Occipital lobe (tissue), 3 donors: Measurements from ENCODE around the gene C2orf15. TPM values are rescaled to one million over a fixed set of nuclear protein-coding genes. Genes with fewer than 3 reads are reported as not detected.
"Not testable (repeated sequence)": the region's sequence is repeated elsewhere in the genome, so short reads cannot be mapped to it uniquely, and the experiment has no call there.

Source experiments
- DNase-seq: peaks from one replicate; lab custom pipeline; 2025; lab: John Stamatoyannopoulos, UW
- small RNA-seq: library from RNA; depleted of rRNA; stranded (forward); fragments of <200 nt; gene quantifications from one replicate; pipeline ENCODE3, GENCODE V24; 2014
- total RNA-seq: library from RNA; depleted of rRNA; stranded (reverse); fragments of >200 nt; gene quantifications from one replicate; pipeline ENCODE4 v1.2.3, GENCODE V29; 2014

Gene C2orf15
- total RNA-seq, 1 donor from 2014 or later = 3.7 TPM

GRCh38 chr2:99166218-99166617 is 24.7 kb downstream of the C2orf15 start:
- no peak for DNase-seq

GRCh38 chr2:99169534-99169933 is 28.0 kb downstream of the C2orf15 start:
- no peak for DNase-seq

GRCh38 chr2:99171377-99172140 is 30.1 kb downstream of the C2orf15 start:
- DNase-seq = no peak

GRCh38 chr2:99180755-99181623 is 39.5 kb downstream of the C2orf15 start, which contains the start of the genes MITD1 and MRPL30:
TSS of gene MITD1 (minus strand) at chr2:99181058. CDS start at chr2:99180981, 77 bp downstream.
TSS of gene MRPL30 (plus strand) at chr2:99181184. CDS start at chr2:99186204, 5,020 bp downstream.
- peak; percentile 90 for DNase-seq

GRCh38 chr2:99181624-99182000 is 40.1 kb downstream of the C2orf15 start:
- DNase-seq = no peak

GRCh38 chr2:99183025-99183424 is 41.5 kb downstream of the C2orf15 start:
- DNase-seq = no peak

- no peak for DNase-seq
Observed at GRCh38 chr2:99184811-99185210, 43.3 kb downstream of the C2orf15 start.

- no peak for DNase-seq
Observed at GRCh38 chr2:99187011-99187410, 45.5 kb downstream of the C2orf15 start.

GRCh38 chr2:99188357-99188756 is 46.9 kb downstream of the C2orf15 start:
- no peak for DNase-seq

GRCh38 chr2:99190548-99190947 is 49.0 kb downstream of the C2orf15 start:
- no peak for DNase-seq

- DNase-seq = not testable (repeated sequence)
Observed at GRCh38 chr2:99192364-99192763, 50.9 kb downstream of the C2orf15 start.

GRCh38 chr2:99198103-99198841 is 56.8 kb downstream of the C2orf15 start:
- no peak for DNase-seq

GRCh38 chr2:99200076-99200800 is 58.7 kb downstream of the C2orf15 start:
- DNase-seq = no peak

Small RNA genes lying within 50 kb of the gene (small RNA-seq; reads per million reads assigned to genes)
- gene AC092587.1 = not detected

Other genes starting within 250 kb of the C2orf15 start
- 2.3 TPM for gene CRACDL, start 205.5 kb upstream of the C2orf15 start, total RNA-seq
- 21.1 TPM for gene TSGA10, start 13.2 kb downstream of the C2orf15 start, total RNA-seq
- gene LIPT1, start 13.3 kb downstream of the C2orf15 start, total RNA-seq = 11.5 TPM
- gene MITD1, start 39.4 kb downstream of the C2orf15 start, total RNA-seq = 20.0 TPM
- gene MRPL30, start 39.5 kb downstream of the C2orf15 start, total RNA-seq = 77.8 TPM
- not detected for gene LYG2, start 114.0 kb downstream of the C2orf15 start, total RNA-seq
- 0.47 TPM for gene LYG1, start 159.5 kb downstream of the C2orf15 start, total RNA-seq
- 55.1 TPM for gene TXNDC9, start 194.6 kb downstream of the C2orf15 start, total RNA-seq
- 16.2 TPM for gene EIF5B, start 195.7 kb downstream of the C2orf15 start, total RNA-seq